DMS114 treated with DMSO at 0.1 percent for 48 hours (cell line): ENCODE measurements around the gene TMEM204.
"Not testable (repeated sequence)": the region's sequence is repeated elsewhere in the genome, so short reads cannot be mapped to it uniquely, and the experiment has no call there.

Experiments
- DNase-seq: peaks from one replicate; lab custom pipeline; 2025; ENCODE audit not compliant: unreplicated experiment; lab: John Stamatoyannopoulos, UW

TMEM204 gene

DNA sequence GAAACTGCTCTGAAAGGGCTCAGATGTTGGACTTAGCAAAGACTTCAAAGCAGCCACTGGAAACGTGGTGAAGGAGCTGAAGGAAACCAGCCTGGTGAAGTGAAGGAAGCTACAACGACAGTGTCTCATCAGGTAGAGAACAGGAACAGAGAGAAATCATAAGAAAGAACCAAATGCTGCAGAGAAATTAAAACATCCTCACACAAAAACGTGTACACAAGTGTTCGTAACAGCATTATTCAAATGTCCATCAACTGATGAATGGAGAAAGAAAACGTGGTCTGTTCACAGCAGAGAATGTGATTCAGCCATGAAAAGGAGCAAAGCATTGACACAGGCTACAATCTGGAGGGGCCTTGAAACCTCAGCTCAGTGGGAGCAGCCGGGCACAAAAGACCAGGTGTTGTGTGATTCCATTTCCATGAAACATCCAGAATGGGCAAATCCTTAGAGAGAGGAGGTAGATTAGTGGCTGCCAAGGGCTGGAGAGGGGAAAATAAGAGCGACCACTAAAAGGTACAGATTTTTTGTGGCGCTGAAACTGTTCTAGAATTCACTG, 51.5 kb downstream of the TMEM204 start:
- no peak for DNase-seq

DNA sequence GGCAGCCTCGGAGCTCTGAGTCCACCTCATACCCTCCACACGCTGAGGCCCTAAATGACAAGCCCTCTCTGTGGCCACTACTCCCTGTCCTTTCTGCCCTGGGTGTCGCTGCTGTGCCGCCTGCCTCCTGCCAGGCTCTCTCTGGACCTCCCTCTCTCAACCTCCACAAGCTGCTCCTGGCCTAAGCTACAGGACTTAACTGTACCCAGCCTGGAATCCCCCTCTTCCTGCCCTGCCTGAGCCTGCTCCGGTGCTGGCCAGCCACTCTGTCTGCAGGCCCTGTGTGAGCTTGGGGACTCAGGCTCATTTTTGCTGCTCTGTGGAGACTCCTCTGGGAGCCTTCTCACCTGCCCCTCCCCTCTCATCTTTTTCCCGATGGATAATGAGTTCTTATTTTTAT, 56.9 kb downstream of the TMEM204 start:
- DNase-seq = no peak

DNA sequence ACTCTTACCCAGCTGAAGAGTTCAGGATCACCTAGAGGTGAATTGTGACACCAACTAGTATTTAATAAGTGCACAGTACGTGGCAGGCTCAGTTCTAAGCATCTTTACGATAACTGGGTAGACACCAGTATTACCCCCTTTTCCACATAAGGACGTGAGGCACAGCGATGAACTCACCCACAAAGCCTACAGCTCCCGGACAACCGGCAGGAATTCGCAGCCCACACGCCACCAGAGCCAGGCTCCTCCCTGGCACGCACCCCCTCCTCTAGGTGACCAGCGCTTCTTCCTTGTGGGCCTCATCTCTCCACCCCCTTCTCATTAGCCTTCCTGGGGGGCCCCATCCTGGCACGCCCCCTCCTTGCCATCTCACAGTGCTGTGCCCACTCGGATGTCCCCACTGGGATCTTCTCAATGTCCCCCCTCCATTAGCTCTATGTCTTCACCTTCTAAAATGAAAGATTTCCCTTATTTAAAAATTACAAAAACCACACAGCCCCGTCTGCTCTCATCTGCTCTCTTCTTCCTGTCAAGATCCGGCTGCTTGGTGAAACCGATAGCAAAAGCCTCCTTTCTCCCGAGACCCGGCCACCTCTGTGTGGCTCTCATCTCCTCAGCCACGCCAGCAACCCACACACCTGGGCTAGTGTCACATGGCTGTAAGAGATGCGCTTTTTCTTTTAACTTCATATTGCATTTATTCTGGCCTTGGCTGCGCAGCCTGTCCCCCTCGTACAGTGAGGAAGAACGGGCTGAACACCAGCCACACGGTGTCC, 57.7 kb downstream of the TMEM204 start:
- DNase-seq = no peak

DNA sequence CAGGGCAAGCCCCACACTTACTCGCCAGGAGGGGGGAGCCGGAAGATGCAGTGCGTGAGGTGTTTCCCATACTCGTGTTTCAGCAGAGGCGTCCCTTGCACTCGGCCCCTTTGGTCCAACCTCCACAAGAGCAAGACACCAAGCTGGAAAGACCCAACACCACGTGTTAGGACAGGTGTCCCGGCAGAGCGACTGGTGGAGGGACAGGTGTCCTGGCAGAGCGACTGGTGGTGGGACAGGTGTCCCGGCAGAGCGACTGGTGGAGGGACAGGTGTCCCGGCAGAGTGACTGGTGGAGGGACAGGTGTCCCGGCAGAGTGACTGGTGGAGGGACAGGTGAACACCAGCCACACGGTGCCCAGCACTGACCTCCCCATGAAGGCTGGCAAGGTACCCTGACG, 59.0 kb downstream of the TMEM204 start:
- DNase-seq = no peak

DNA sequence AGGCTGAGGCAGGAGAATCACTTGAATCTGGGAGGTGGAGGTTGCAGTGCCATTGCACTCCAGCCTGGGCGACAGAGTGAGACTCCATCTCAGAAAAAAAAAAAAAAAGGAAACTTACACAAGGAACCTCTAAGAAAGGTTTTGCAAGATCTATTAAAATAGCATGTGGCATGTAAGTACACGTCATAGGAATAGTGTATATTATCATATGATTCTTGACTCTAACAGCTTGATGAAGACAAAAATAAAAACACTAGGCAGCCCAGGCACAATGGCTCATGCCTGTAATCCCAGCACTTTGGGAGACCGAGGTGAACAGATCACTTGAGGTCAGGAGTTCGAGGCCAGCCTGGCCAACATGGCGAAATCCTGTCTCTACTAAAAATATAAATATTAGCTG, 62.0 kb downstream of the TMEM204 start:
- not testable (repeated sequence) for DNase-seq

DNA sequence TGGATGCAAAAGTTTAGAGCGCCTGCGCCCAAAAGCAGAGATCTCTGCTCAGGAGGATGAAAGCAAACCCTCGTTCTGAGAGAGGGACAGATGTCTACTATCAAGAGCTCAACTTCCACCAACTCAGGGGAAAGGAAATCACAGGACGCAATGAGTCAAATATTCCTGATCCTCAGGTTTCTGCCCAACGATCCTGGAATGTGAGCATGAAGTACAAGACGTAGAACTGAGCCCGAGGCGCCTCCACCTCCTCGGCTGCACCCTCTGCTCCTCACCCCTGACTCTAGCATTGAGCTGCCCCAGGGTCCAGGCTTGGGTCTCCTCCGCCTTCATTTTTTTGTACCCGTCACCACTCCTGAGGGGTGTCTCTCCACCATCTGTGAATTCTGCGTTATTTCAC, 63.0 kb downstream of the TMEM204 start:
- DNase-seq = no peak

DNA sequence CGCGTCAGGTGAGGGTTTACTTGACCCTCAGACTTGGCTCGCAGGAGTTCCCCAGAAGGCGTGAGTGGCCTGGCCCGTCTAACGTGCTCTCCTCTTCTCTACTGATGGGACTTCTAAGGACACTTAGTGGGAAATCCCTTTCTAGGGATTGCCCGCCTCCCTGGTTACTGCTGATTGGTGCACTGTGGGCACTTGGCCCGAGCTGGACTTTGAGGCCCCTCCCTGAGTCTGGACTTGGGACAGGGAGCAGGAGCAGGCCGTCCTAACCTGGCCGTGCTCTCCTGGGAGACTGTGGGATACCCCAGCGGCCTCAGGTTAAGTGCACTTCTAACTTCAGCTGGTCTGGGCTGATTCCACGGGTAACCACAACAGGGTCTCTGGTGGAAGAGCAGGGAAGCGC, 63.7 kb downstream of the TMEM204 start:
- DNase-seq = no peak

DNA sequence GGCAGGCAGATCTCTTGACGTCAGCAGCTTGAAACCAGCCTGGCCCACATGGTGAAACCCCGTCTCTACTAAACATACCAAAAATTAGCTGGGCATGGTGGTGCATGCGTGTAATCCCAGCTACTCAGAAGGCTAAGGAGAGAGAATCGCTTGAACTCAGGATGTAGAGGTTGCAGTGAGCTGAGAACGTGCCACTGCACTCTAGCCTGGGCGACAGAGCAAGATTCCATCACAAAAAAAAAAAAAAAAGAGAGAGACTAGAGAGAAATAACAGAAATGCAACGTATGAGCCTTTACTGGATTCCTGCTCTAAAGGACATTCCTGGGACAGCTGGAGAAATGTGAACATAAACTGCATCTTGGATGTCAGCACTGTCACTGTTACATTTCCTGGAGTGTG, 67.6 kb downstream of the TMEM204 start:
- DNase-seq = no peak

DNA sequence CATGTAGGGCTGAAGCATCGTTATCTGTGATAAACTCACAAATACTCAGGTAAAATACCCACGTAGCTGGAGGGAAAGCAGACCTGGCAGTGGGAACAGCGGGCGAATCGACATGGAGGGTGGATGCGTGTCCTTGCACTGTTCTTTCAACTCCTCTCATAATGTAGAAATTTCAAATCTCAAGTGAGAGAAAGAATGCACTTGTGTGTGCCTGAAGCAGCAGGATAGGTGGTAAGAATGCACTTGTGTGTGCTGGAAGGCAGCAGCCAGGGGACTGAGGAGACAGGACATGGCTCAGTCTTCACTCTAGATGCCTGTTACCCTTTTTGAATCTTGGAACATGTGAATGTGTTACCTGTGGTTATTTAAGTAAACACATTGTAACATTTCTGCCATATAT, 68.0 kb downstream of the TMEM204 start:
- no peak for DNase-seq

DNA sequence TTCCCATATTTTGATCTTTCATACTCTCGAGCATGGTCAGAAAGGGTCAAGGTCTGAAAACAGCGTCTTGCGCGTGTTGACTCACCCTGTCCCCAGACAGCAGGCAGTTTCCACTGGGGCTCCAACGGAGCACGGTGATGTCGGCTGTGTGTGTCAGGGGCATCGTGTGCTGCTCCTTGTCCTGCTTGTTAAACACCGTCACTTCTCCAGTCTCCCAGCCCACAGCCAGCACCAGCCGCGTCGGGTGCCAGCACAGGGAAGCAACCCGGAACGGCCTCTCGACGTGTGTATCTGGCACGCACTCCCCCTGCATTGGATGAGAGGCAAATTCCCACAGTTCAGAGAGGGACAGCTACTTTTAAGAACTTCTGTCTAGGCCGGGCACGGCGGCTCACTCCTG, 68.8 kb downstream of the TMEM204 start:
- no peak for DNase-seq
